SK-N-SH (cell line): ENCODE results near the gene MYO1F. TPM values are rescaled to one million over a fixed set of nuclear protein-coding genes. Genes with fewer than 3 reads are reported as not detected.
"Not testable (repeated sequence)": the region's sequence is repeated elsewhere in the genome, so short reads cannot be mapped to it uniquely, and the experiment has no call there.

ENCODE experiments used
- CTCF ChIA-PET: fragments of 300-600, 350-600 bp; formaldehyde crosslinking; extraction: SDS; loops from one replicate; lab custom pipeline; 2021; lab: Yijun Ruan, JAX
- POLR2A ChIA-PET: fragments of 350-600 bp; sonication (Branson Sonifier 250); formaldehyde crosslinking; extraction: SDS; loops from one replicate; lab custom pipeline; 2020; ENCODE audit warnings: antibody characterized with exemption, inconsistent platforms; lab: Yijun Ruan, JAX
- DNase-seq: peaks from one replicate; pipeline ENCODE4 v3.0.0; 2012
- H2AFZ ChIP-seq: fragments of 200-600 bp; sonication (generic); 2 replicates; pipeline ENCODE4 v1.8.1; 2016; ENCODE audit warnings: antibody characterized with exemption, mild to moderate bottlenecking, low read depth
- H3F3A ChIP-seq: fragments of 200-600 bp; sonication (generic); replicated peaks from 2 replicates; pipeline ENCODE3; 2016; ENCODE audit warnings: antibody characterized with exemption, mild to moderate bottlenecking; ENCODE audit not compliant: insufficient read depth
- H3K27ac ChIP-seq, 2 experiments: fragments of 200-500 bp in 1 of 2; fragments of 200-600 bp in 1 of 2; sonication (Bioruptor generic) in 1 of 2; sonication (generic), shearing (Covaris generic) in 1 of 2; 2 replicates each; pipeline versions ENCODE4 v1.5.1 to v1.6.1; 2014 to 2016; ENCODE audit warnings: low read depth in 2 of 2, inconsistent platforms in 1 of 2, low read length in 1 of 2, mild to moderate bottlenecking in 1 of 2, mixed read lengths in 1 of 2
- H3K27me3 ChIP-seq: fragments of 200-600 bp; sonication (generic), shearing (Covaris generic); 2 replicates; pipeline ENCODE4 v1.6.1; 2016; ENCODE audit warnings: mixed run types; ENCODE audit not compliant: insufficient read depth
- H3K36me3 ChIP-seq, 2 experiments: fragments of 200-500 bp in 1 of 2; fragments of 200-600 bp in 1 of 2; sonication (Bioruptor generic) in 1 of 2; sonication (generic) in 1 of 2; replicated peaks in 1 of 2; 2 replicates each; pipeline versions ENCODE3 to v1.5.1; 2014 to 2016; ENCODE audit warnings: low read length in 1 of 2, mild to moderate bottlenecking in 1 of 2; ENCODE audit not compliant: insufficient read depth in 2 of 2, control insufficient read depth in 1 of 2
- H3K4me1 ChIP-seq, 2 experiments: fragments of 200-500 bp in 1 of 2; fragments of 200-600 bp in 1 of 2; sonication (Bioruptor generic) in 1 of 2; sonication (generic), shearing (Covaris generic) in 1 of 2; 2 replicates each; pipeline versions ENCODE4 v1.5.1 to v1.6.1; 2014 to 2016; ENCODE audit warnings: low read depth in 1 of 2, low read length in 1 of 2, mixed run types in 1 of 2; ENCODE audit not compliant: insufficient read depth in 2 of 2, control insufficient read depth in 1 of 2
- H3K4me2 ChIP-seq: fragments of 200-600 bp; sonication (generic), shearing (Covaris generic); 2 replicates; pipeline ENCODE4 v1.6.1; 2017; ENCODE audit warnings: mixed run types
- H3K4me3 ChIP-seq, 2 experiments: fragments of 200-500 bp in 1 of 2; fragments of 200-600 bp in 1 of 2; sonication (Bioruptor generic) in 1 of 2; sonication (generic), shearing (Covaris generic) in 1 of 2; 2 replicates each; pipeline versions ENCODE4 v1.5.1 to v1.8.1; 2014 to 2016; ENCODE audit warnings: low read depth in 2 of 2, inconsistent platforms in 1 of 2, low read length in 1 of 2, mild to moderate bottlenecking in 1 of 2, mixed read lengths in 1 of 2, moderate library complexity in 1 of 2
- H3K79me2 ChIP-seq: fragments of 200-600 bp; sonication (generic); 2 replicates; pipeline ENCODE4 v1.8.1; 2017; ENCODE audit warnings: mild to moderate bottlenecking; ENCODE audit not compliant: insufficient read depth
- H3K9ac ChIP-seq: fragments of 200-600 bp; sonication (generic); 2 replicates; pipeline ENCODE4 v1.6.1; 2017; ENCODE audit warnings: mixed run types
- H3K9me2 ChIP-seq: fragments of 200-600 bp; sonication (generic); 2 replicates; pipeline ENCODE4 v1.6.1; 2017; ENCODE audit warnings: mixed run types
- H3K9me3 ChIP-seq: fragments of 200-600 bp; sonication (generic); 2 replicates; pipeline ENCODE4 v1.6.1; 2017; ENCODE audit warnings: mixed run types, mild to moderate bottlenecking, moderate library complexity
- H4K20me1 ChIP-seq: fragments of 200-600 bp; sonication (generic); 2 replicates; pipeline ENCODE4 v1.6.1; 2017; ENCODE audit warnings: mild to moderate bottlenecking, mixed run types; ENCODE audit not compliant: insufficient read depth
- CHD2 ChIP-seq: fragments of 150-350 bp; IDR thresholded peaks from 2 replicates; pipeline ENCODE4 v1.6.1; 2018; ENCODE audit warnings: low read length; ENCODE audit not compliant: partially characterized antibody
- ELF1 ChIP-seq: IDR thresholded peaks from 2 replicates; pipeline ENCODE4 v1.4.0; 2012
- EP300 ChIP-seq, 2 experiments: IDR thresholded peaks; 2 replicates each; pipeline versions ENCODE4 v1.4.0 to v1.6.1; 2012; ENCODE audit warnings: borderline replicate concordance in 1 of 2, low read depth in 1 of 2, low read length in 1 of 2
- FOXJ3 ChIP-seq: sonication (generic); formaldehyde crosslinking; IDR thresholded peaks from 2 replicates; pipeline ENCODE4 v1.5.1; 2020; ENCODE audit warnings: mild to moderate bottlenecking, missing genetic modification reagents
- GABPA ChIP-seq: IDR thresholded peaks from 2 replicates; pipeline ENCODE4 v1.4.0; 2012; ENCODE audit warnings: low read depth, mild to moderate bottlenecking
- IRF3 ChIP-seq: fragments of 150-350 bp; IDR thresholded peaks from 2 replicates; pipeline ENCODE4 v1.6.1; 2016; ENCODE audit warnings: mild to moderate bottlenecking, low read depth, low read length
- JUND ChIP-seq: IDR thresholded peaks from 2 replicates; pipeline ENCODE4 v1.4.0; 2012
- NFIC ChIP-seq: IDR thresholded peaks from 2 replicates; pipeline ENCODE4 v1.4.0; 2012; ENCODE audit warnings: borderline replicate concordance
- PBX3 ChIP-seq: IDR thresholded peaks from 2 replicates; pipeline ENCODE4; 2012
- POLR2AphosphoS5 ChIP-seq: IDR thresholded peaks from 2 replicates; pipeline ENCODE4 v1.6.1; 2012; ENCODE audit warnings: low read depth, low read length
- RAD21 ChIP-seq: IDR thresholded peaks from 2 replicates; pipeline ENCODE4 v1.6.1; 2012; ENCODE audit warnings: mild to moderate bottlenecking, low read length
- RFX5 ChIP-seq: IDR thresholded peaks from 2 replicates; pipeline ENCODE4 v1.6.1; 2012; ENCODE audit warnings: mild to moderate bottlenecking, improper control_type of control experiment, low read length
- TAF1 ChIP-seq: IDR thresholded peaks from 2 replicates; pipeline ENCODE4 v1.6.1; 2012; ENCODE audit warnings: low read depth, mild to moderate bottlenecking, low read length, moderate library complexity, borderline replicate concordance
- TEAD4 ChIP-seq: IDR thresholded peaks from 2 replicates; pipeline ENCODE4 v1.4.0; 2012; ENCODE audit warnings: mild to moderate bottlenecking, borderline replicate concordance; ENCODE audit not compliant: insufficient read depth
- USF2 ChIP-seq: fragments of 150-350 bp; IDR thresholded peaks from 2 replicates; pipeline ENCODE4 v1.6.1; 2017; ENCODE audit warnings: antibody characterized with exemption, low read length, low read depth, borderline replicate concordance
- WGBS: methylation state at CpG from one replicate; pipeline ENCODE4 v1.1.6; 2017; ENCODE audit warnings: low lambda C conversion rate; 5-methylcytosine and 5-hydroxymethylcytosine counted together
- polyA plus RNA-seq, 3 experiments: library from polyadenylated mRNA; depleted of rRNA; stranded (reverse); fragments of >200 nt; gene quantifications; 2 replicates each; pipeline ENCODE4 v1.2.3, GENCODE V29; 2012

Gene MYO1F
- polyA plus RNA-seq, 1 of the 3 experiments (the other 2 are of a cell fraction): 0.51 TPM

- Histone ChIP-seq H3K27ac (no peak overlapping the region), H3F3A (peaks cover 8% of the 10 kb centered on the region), H3K27me3 (no peaks in the 10 kb centered on the region), H3K9ac (no peak overlapping the region), H3K4me1 (peaks cover 10 to 16% of the 10 kb centered on the region in 2 experiments; a peak in 3 of 4 replicates), H2AFZ (no peak overlapping the region), H4K20me1 (no peaks in the 10 kb centered on the region), H3K4me2 (no peak overlapping the region), H3K9me3 (no peaks in the 10 kb centered on the region), H3K36me3 (peaks cover under 1 to 4% of the 10 kb centered on the region in 2 experiments), H3K79me2 (peaks cover 9% of the 10 kb centered on the region; the same call in 1 of the 2 replicates), H3K9me2 (no peaks in the 10 kb centered on the region), H3K4me3 (no peak overlapping the region)
- ChIA-PET CTCF (interaction anchor here (1.6 to 1.9 kb wide), 2 partner anchors 9 to 10 kb away, joined by 4 to 7 read pairs; no protein-coding TSS in a partner anchor), POLR2A (interaction anchor here (2.9 kb wide), 1 partner anchor 11 kb away, joined by 18 read pairs; no protein-coding TSS in a partner anchor)
- DNase-seq: no peak
- TF ChIP-seq IRF3 (no peak), FOXJ3 (CRISPR knock-in tag) (no peak), RAD21 (no peak), USF2 (no peak), GABPA (no peak), EP300 (IDR thresholded peaks at IDR 0.05; ENCODE audit: borderline replicate concordance in 1 of 2, low read depth in 1 of 2, low read length in 1 of 2) (no peak), RFX5 (no peak), CHD2 (no peak), TEAD4 (no peak), ELF1 (no peak), PBX3 (no peak), TAF1 (no peak), NFIC (no peak), JUND (no peak), POLR2AphosphoS5 (no peak)
- WGBS: 80% methylated on average over 11 of the region's 11 CpGs
Measured at GRCh38 chr19:8515317-8515716, 61.9 kb downstream of the MYO1F start.

GRCh38 chr19:8514505-8515009 lies 62.7 kb downstream of the MYO1F start:
- Histone ChIP-seq H3K4me2 (peak overlapping the region; percentile 91; the same call in 1 of the 2 replicates), H3K9ac (peak overlapping the region; percentile 94; the same call in 1 of the 2 replicates), H3K4me3 (peak overlapping the region; percentile 63 to 65), H3K27ac (peak overlapping the region; percentile 89 to 93), H2AFZ (peak overlapping the region; percentile 86), H3K4me1 (peaks cover 10 to 16% of the 10 kb centered on the region in 2 experiments; a peak in 3 of 4 replicates)
- not testable (repeated sequence) for DNase-seq, H4K20me1 ChIP-seq, H3K9me3 ChIP-seq, H3K36me3 ChIP-seq, H3K9me2 ChIP-seq, H3K79me2 ChIP-seq, H3K27me3 ChIP-seq, H3F3A ChIP-seq
- POLR2A ChIA-PET: interaction anchor here (0.9 to 2.9 kb wide), 9 partner anchors 9 to 193 kb away, joined by 3 to 18 read pairs (median 5); partner anchors contain the start of genes HNRNPM, NDUFA7 and RPS28
- 74% methylated on average over 21 of the region's 21 CpGs for WGBS
- CTCF ChIA-PET: interaction anchor here (0.7 to 1.9 kb wide), 5 partner anchors 9 to 178 kb away, joined by 3 to 7 read pairs (median 4); no protein-coding TSS in a partner anchor
